ENCODE results near the gene PRR5L. TPM values are rescaled to one million over a fixed set of nuclear protein-coding genes. Genes with fewer than 3 reads are reported as not detected.

Gene PRR5L
- total and polyA plus RNA-seq, 8 donors = 10.6 to 27.0 (median 17.4) TPM

GRCh38 chr11:36467916-36468315 lies 171.8 kb downstream of the PRR5L start:
- Histone ChIP-seq H3K4me3 (no peak overlapping the region), H3K4me1 (no peaks in the 10 kb centered on the region), H3K36me3 (no peaks in the 10 kb centered on the region), H3K27me3 (no peaks in the 10 kb centered on the region), H3K27ac (no peak overlapping the region), H3K9me3 (no peaks in the 10 kb centered on the region)
- TF ChIP-seq, protein P1, sequence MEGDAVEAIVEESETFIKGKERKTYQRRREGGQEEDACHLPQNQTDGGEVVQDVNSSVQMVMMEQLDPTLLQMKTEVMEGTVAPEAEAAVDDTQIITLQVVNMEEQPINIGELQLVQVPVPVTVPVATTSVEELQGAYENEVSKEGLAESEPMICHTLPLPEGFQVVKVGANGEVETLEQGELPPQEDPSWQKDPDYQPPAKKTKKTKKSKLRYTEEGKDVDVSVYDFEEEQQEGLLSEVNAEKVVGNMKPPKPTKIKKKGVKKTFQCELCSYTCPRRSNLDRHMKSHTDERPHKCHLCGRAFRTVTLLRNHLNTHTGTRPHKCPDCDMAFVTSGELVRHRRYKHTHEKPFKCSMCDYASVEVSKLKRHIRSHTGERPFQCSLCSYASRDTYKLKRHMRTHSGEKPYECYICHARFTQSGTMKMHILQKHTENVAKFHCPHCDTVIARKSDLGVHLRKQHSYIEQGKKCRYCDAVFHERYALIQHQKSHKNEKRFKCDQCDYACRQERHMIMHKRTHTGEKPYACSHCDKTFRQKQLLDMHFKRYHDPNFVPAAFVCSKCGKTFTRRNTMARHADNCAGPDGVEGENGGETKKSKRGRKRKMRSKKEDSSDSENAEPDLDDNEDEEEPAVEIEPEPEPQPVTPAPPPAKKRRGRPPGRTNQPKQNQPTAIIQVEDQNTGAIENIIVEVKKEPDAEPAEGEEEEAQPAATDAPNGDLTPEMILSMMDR (IDR thresholded peaks at IDR 0.05) = no peak
- intact Hi-C loops (cut with DNase I) = no loop called here
- ATAC-seq (no peak), DNase-seq (no peak)

GRCh38 chr11:36469063-36469462 lies 173.0 kb downstream of the PRR5L start:
- H3K4me1 ChIP-seq = no peaks in the 10 kb centered on the region
- no peak overlapping the region for H3K27ac ChIP-seq
- intact Hi-C loops (cut with DNase I) = no loop called here
- ATAC-seq (no peak), DNase-seq (no peak)
- H3K27me3 ChIP-seq = no peaks in the 10 kb centered on the region
- TF ChIP-seq, protein P1 (IDR thresholded peaks at IDR 0.05) = no peak
- H3K4me3 ChIP-seq = no peak overlapping the region
- H3K36me3 ChIP-seq = no peaks in the 10 kb centered on the region
- no peaks in the 10 kb centered on the region for H3K9me3 ChIP-seq

GRCh38 chr11:36469881-36470802 lies 174.1 kb downstream of the PRR5L start:
- Histone ChIP-seq H3K9me3 (no peaks in the 10 kb centered on the region), H3K4me1 (no peaks in the 10 kb centered on the region), H3K27ac (peak overlapping the region in 1 of 2 donors; percentile 27), H3K27me3 (no peaks in the 10 kb centered on the region), H3K36me3 (no peaks in the 10 kb centered on the region), H3K4me3 (no peak overlapping the region)
- ATAC-seq = peak; percentile 66
- intact Hi-C loops (cut with DNase I) = no loop called here
- DNase-seq = no peak
- TF ChIP-seq, protein P1 (IDR thresholded peaks at IDR 0.05) = no peak

- intact Hi-C loops (cut with DNase I) = no loop called here
- Histone ChIP-seq H3K4me3 (no peak overlapping the region), H3K9me3 (no peaks in the 10 kb centered on the region), H3K36me3 (no peaks in the 10 kb centered on the region), H3K4me1 (no peaks in the 10 kb centered on the region), H3K27me3 (no peaks in the 10 kb centered on the region), H3K27ac (no peak overlapping the region)
- TF ChIP-seq, protein P1 (IDR thresholded peaks at IDR 0.05) = no peak
- DNase-seq (no peak), ATAC-seq (peak; percentile 49)
These were observed 175.5 kb downstream of the PRR5L start for GRCh38 chr11:36471577-36471976.

- ATAC-seq = no peak
- intact Hi-C loops (cut with DNase I) = loop anchor here in 1 of 2 donors (5.0 kb wide), 1 partner anchor 183 kb away; no protein-coding TSS in a partner anchor
These were observed 179.1 kb downstream of the PRR5L start for GRCh38 chr11:36475192-36475591.

More at GRCh38 chr11:36475192-36475591, 179.1 kb downstream of the PRR5L start:
- TF ChIP-seq, protein P1 (IDR thresholded peaks at IDR 0.05) = no peak
- Histone ChIP-seq H3K4me3 (no peak overlapping the region), H3K27me3 (no peaks in the 10 kb centered on the region), H3K27ac (no peak overlapping the region), H3K9me3 (no peaks in the 10 kb centered on the region), H3K4me1 (peaks cover 0 to 3% of the 10 kb centered on the region in 2 donors), H3K36me3 (no peaks in the 10 kb centered on the region)
- no peak for DNase-seq
